Upper lobe of left lung (tissue), 4 donors: Measurements from ENCODE around the gene LAYN.

ENCODE experiments used
- EP300 ChIP-seq, 4 donors: sonication (generic); formaldehyde crosslinking; IDR thresholded peaks; one replicate each; pipeline ENCODE4 v1.5.1; 2017; ENCODE audit warnings: antibody characterized with exemption in 4 of 4, control low read depth in 2 of 4
- POLR2A ChIP-seq, 4 donors: fragments of 450-650 bp; IDR thresholded peaks; one replicate each; pipeline ENCODE4 v1.5.1; 2016 to 2017; ENCODE audit warnings: antibody characterized with exemption in 4 of 4, mild to moderate bottlenecking in 2 of 4
- TF ChIP-seq, protein P1 (sequence below), 6 experiments: fragments of 450-650 bp in 4 of 6; fragments of 200-600 bp in 2 of 6; sonication (generic) in 2 of 6; IDR thresholded peaks; one replicate each; pipeline ENCODE4 v1.5.1; 2016 to 2019; ENCODE audit warnings: antibody characterized with exemption in 6 of 6

DNA sequence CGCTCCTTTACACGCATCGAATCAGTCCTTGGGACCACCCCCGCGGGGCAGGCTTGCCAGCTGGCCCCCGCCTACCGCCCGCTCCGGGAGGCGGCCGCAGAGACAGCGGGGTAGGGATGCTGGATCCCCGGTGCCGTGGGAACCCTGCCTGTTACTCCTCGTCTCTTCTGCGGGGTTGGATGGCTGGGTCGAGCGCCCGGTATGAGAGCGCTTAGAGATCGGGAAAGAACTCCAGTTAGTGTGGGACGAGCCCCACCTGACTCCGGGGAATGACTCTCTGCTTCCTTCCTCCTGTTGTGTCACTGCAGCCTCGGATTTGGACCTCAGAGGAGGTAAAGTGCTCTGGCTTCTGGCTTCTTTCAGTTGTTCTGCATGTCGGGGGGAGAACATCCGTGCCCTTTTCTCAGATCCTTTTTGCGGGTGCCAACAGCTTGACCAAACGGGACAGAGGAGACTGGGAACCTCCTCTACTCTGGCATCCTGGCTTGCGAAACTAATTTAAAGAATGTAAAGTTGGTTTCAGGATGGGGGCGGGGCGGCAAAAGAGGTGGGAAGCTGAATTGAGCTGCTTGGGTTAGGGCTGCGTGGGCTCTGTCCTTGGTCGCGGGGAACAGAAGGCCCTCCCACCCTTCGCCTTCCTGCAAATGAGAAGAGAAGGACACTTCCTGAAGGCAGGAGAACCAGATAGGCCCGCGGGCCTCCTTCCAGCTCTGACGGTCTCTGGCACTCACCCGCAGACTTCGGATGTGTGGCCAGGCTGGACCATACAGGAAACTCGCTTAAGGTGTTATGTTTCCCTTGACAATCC is 938 bp downstream of the LAYN start:
- TF ChIP-seq EP300 (IDR thresholded peaks at IDR 0.05) (no peak), POLR2A (IDR thresholded peaks at IDR 0.05) (peak in 1 of 4 donors; percentile 26)
- TF ChIP-seq, protein P1, sequence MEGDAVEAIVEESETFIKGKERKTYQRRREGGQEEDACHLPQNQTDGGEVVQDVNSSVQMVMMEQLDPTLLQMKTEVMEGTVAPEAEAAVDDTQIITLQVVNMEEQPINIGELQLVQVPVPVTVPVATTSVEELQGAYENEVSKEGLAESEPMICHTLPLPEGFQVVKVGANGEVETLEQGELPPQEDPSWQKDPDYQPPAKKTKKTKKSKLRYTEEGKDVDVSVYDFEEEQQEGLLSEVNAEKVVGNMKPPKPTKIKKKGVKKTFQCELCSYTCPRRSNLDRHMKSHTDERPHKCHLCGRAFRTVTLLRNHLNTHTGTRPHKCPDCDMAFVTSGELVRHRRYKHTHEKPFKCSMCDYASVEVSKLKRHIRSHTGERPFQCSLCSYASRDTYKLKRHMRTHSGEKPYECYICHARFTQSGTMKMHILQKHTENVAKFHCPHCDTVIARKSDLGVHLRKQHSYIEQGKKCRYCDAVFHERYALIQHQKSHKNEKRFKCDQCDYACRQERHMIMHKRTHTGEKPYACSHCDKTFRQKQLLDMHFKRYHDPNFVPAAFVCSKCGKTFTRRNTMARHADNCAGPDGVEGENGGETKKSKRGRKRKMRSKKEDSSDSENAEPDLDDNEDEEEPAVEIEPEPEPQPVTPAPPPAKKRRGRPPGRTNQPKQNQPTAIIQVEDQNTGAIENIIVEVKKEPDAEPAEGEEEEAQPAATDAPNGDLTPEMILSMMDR (IDR thresholded peaks at IDR 0.05): no peak
